CD1c-positive myeloid dendritic cell (primary cell): ENCODE measurements around the gene ARHGAP29.

Experiments
- DNase-seq: peaks from one replicate; pipeline ENCODE4 v3.0.0-alpha.2; 2016; ENCODE audit errors: extremely low spot score

Gene ARHGAP29

DNA sequence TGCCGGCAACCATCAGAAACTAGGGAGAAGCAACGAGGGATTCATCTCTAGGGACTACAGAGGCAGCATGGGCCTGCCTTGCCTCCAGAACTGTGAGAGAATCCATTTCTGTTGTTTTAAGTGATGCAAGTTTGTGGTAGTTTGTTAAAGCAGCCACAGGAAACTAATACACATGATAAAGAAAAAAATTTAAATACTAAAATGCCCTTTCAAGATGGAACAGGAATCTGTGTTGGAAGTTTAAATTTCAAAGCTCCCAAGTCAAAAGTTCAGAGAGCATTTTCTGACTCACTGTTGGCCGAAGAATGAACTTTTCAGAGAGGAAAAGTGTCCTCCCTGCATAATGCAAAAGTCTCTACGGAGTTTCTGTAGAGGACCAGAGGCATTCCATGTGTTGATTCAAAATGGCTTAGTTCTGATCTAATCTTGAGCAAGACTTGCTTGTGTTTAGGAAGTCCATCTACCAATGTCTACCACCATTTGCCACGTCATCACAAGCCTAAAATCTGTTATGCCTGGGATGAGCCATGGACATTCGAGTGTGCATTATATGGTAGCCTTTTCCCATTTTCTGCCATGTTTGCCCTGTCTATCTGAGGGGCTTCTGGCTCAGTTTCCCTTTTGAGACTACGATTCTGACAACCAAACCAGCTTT lies 22.4 kb upstream of the ARHGAP29 start:
- no peak for DNase-seq

GRCh38 chr1:94258873-94259331 lies 21.5 kb upstream of the ARHGAP29 start:
- DNase-seq: no peak

GRCh38 chr1:94257444-94257843 lies 20.1 kb upstream of the ARHGAP29 start:
- DNase-seq: no peak

GRCh38 chr1:94255476-94255875 lies 18.1 kb upstream of the ARHGAP29 start:
- no peak for DNase-seq

GRCh38 chr1:94254073-94254810 lies 16.9 kb upstream of the ARHGAP29 start:
- no peak for DNase-seq

DNA sequence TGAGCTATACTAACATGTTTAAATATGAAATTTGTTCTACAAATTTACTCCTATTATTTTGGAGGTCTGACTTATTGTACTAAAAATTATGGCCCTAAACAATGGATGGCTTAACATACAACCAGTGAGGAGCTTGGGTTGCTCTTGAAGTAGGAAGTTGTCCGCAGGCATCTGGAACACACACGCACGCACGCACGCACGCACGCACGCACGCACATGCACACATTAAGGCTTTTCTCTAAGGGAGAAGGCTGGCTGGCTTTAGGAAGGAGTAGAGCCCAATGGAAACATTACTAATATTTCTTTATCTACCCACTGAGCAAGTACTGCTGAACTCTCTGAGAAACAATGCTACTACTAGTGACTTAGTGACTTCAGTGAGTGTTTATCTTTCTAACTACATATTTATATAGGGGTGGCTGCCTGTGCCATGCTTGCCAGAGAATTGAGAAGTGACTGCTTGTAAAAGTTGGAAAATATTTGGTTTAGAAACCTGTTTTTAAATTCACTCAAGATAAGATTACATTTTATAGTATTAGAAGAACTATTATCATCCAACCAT lies 16.2 kb upstream of the ARHGAP29 start:
- no peak for DNase-seq

DNA sequence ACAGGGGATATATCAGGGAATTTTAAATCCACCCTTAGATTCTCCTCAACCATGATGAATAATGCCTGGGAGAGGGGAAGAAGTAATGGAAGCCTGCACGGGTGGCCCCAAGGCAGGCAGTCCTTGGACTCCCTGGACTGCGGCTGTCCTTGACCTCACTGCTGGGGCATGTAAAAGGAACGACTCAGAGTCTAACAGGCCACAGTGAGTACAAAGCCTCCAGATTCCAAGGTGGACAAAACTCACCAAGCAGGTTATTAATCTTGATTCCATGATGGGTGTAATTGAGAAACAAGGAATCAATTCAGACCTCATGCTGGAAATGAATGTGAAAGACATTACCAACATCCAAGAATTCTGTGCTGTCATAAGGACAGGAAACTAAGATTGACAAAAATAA lies 13.0 kb upstream of the ARHGAP29 start:
- no peak for DNase-seq

GRCh38 chr1:94248956-94249688 lies 11.7 kb upstream of the ARHGAP29 start:
- DNase-seq: no peak

GRCh38 chr1:94247138-94248094 lies 10.0 kb upstream of the ARHGAP29 start:
- peak; percentile 59 for DNase-seq

- no peak for DNase-seq
These were observed 9.3 kb upstream of the ARHGAP29 start for GRCh38 chr1:94246692-94247137.

DNA sequence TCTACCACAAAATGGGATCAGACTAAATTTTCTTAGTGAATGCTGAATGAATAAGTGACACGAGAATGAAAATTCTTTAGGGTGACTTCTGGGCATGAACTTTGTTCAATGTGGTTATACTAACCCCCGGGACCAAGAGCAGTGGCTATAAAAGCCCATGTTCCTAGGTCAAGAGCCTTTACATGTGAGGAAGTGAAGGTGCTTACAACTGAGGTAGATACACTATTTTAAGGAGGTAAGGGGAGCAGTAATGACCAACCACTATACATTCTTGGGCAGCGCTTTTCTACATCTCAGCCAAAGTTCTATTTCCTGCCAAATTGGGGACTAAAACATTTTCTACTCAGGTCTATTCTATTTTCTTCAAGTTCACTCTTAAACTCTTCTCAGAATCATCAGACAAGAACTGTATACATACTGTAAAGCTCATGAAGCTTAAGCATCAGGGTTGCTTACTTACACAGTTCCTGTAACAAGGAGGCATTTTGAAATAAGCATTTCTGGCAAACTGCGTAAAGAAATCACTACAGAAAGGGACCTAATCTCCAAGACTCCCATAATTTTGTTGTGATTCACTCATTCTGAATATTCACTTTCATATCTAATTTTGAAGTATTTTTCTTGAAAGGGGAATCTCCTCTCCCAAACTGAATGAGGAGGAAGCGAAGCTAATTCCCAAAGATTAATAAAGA lies 8.5 kb upstream of the ARHGAP29 start:
- no peak for DNase-seq

DNA sequence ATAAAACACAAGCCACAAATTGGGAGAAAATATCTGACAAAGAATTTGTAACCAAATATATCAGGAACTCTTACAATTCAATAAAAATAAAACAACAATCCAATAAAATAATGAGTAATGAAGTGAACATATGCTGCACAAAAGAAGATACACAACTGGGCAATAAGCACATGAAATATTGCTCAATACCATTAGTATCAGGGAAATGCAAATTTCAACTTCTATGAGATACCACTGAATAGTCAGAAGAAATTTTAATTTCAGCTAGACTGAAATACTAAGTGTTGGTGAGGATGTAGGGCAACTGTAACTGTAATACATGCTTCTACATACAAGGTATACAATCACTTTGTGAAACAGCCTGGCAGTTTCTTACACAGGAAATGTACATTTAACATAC lies 7.4 kb upstream of the ARHGAP29 start:
- no peak for DNase-seq

GRCh38 chr1:94243665-94244064 lies 6.3 kb upstream of the ARHGAP29 start:
- no peak for DNase-seq

- no peak for DNase-seq
These were observed 3.4 kb upstream of the ARHGAP29 start for GRCh38 chr1:94240822-94241221.

GRCh38 chr1:94239796-94240195 lies 2.4 kb upstream of the ARHGAP29 start:
- DNase-seq: no peak

- no peak for DNase-seq
These were observed 1.7 kb upstream of the ARHGAP29 start for GRCh38 chr1:94239051-94239450.

GRCh38 chr1:94236630-94237290 lies 624 bp downstream of the ARHGAP29 start:
- no peak for DNase-seq

DNA sequence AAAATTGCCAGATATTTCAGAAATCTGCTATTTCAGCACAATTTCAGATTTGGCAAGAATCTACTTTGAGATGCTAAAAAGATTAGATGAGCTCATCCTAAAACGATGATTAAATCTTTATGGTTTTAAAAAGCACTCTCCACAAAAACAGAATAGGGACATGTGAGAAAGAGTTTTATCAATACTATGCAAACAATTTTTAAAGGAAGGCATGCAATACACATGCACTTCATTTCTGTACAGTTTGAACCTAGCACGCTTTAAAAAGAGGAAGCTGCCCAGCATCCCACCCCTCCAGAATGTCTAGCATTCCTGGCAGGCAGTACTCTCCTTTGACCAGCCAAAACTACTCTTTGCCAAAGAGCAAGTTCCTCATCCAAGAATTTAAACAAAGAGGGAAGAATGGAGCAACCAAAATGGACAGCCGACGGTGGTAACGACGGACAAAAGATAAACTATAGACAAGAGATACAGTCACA lies 1.3 kb downstream of the ARHGAP29 start:
- peak; percentile 24 for DNase-seq

DNA sequence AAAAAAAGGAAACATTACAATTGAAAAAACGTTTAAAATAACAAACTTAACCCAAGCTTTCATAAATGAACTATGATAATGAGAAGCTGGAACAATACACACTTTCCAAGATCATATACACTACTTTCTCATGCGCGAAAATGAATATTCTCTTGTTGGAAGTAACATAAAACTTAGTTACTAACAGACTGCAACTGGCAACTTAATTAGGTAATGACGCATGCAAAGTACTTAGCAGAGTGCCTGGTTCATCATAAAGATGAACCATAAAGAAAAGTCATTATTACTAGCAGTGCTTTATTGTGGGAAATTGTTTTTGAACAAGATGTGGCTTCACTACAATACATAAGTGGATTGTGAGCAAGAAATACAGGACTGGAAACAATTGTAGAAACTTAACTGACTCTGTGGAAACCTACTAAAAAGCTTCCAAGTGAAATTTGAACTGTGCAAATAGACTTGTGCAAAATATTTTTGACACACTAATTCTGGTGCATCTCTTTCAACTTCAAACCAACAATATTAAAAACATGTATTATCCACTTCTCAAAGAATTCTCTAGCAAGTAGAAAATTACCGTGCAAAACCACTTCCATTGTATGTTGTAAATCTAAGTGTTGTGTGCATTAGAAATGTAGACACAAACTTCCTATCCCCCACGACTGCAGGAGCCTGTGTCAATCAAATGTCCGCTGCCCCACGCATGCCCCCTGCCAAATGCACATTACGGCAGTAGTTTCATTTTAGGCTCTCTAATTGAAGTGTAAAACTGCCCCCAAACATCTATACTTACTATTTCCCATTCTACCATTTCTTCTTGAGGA lies 2.0 kb downstream of the ARHGAP29 start:
- no peak for DNase-seq
